ENCODE data around the gene ACP3.

Gene ACP3

DNA sequence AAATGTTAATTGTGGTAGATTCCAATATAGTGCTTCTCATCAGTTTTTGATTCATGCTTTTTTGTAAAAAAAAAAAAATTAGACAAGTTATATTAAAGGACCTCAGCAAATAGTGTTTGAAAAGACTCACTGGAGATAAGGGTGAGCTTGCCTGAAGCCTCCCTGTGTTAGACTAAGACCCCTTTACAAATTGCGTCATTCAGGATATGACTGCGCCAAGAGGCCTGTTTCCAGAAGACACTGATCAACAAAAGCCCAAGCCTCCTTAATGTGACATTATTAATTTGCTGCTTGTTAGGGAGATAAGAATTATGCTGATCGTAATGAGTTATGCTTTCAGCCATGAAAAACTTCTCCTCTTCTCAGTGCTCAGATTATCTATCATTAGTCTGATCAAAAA lies 87.1 kb downstream of the ACP3 start:
- in situ Hi-C loops (cut with HindIII; ENCODE audit: low sequenced_read_pairs): no loop called here

GRCh38 chr3:132405188-132405587 lies 88.0 kb downstream of the ACP3 start:
- in situ Hi-C loops (cut with HindIII; ENCODE audit: low sequenced_read_pairs): no loop called here

- in situ Hi-C loops (cut with HindIII; ENCODE audit: low sequenced_read_pairs): no loop called here
Observed at GRCh38 chr3:132405609-132406299, 88.5 kb downstream of the ACP3 start.

- in situ Hi-C loops (cut with HindIII; ENCODE audit: low sequenced_read_pairs): no loop called here
Observed at GRCh38 chr3:132406587-132406986, 89.4 kb downstream of the ACP3 start.

GRCh38 chr3:132407025-132407424 lies 89.8 kb downstream of the ACP3 start:
- in situ Hi-C loops (cut with HindIII; ENCODE audit: low sequenced_read_pairs): no loop called here
